HL-60 (cell line): Measurements from ENCODE around the gene RPP30.
A peak's percentile ranks its signal among the peaks of the same experiment; 100 is the strongest.

Experiments used
- GABPA ChIP-seq: IDR thresholded peaks from 2 replicates; pipeline ENCODE4 v1.6.1; 2012; ENCODE audit warnings: low read depth
- POLR2AphosphoS5 ChIP-seq: IDR thresholded peaks from 2 replicates; pipeline ENCODE4 v1.6.1; 2012; ENCODE audit warnings: low read depth
- SPI1 ChIP-seq: IDR thresholded peaks from 2 replicates; pipeline ENCODE4 v1.6.1; 2012; ENCODE audit warnings: low read depth, mild to moderate bottlenecking, borderline replicate concordance
- TF ChIP-seq, protein P1 (sequence below): IDR thresholded peaks from one replicate; pipeline ENCODE4 v1.5.1; 2011; ENCODE audit warnings: low read length, control low read depth, inconsistent platforms; ENCODE audit not compliant: insufficient read depth
- TF ChIP-seq, protein P2 (sequence below): IDR thresholded peaks from 2 replicates; pipeline ENCODE4 v1.6.1; 2012; ENCODE audit warnings: low read depth; ENCODE audit not compliant: insufficient replicate concordance

DNA sequence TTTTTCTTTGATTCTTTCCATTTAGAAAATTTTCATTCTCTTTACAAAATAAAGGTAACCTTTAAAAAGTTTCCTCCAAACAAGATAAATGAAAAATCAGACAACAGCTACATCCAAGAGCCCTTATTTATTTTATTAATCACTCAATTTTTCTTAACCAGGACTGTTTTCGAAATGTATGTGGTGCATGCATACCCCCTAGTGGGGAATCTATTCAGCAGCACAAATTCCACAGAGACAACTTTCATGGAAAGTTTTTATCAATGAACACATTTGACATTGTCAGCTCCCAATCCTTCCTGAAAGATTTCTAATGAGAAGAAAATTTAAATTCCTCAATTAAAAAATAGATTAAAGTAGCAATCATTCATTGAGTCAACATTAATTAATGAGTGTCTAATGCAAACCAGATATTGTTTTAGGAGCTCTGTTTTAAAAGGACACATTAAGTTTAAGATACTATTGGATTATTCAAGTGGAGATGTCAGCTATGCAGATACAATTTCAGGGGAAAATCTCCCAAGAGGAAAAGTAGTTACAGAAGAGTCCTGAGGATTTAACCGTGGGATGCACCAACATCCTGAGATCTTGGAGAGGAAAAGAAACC is 8.8 kb upstream of the RPP30 start:
- TF ChIP-seq, protein P1, sequence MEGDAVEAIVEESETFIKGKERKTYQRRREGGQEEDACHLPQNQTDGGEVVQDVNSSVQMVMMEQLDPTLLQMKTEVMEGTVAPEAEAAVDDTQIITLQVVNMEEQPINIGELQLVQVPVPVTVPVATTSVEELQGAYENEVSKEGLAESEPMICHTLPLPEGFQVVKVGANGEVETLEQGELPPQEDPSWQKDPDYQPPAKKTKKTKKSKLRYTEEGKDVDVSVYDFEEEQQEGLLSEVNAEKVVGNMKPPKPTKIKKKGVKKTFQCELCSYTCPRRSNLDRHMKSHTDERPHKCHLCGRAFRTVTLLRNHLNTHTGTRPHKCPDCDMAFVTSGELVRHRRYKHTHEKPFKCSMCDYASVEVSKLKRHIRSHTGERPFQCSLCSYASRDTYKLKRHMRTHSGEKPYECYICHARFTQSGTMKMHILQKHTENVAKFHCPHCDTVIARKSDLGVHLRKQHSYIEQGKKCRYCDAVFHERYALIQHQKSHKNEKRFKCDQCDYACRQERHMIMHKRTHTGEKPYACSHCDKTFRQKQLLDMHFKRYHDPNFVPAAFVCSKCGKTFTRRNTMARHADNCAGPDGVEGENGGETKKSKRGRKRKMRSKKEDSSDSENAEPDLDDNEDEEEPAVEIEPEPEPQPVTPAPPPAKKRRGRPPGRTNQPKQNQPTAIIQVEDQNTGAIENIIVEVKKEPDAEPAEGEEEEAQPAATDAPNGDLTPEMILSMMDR: peak; percentile 23
- no peak for TF ChIP-seq POLR2AphosphoS5
- TF ChIP-seq, protein P2, sequence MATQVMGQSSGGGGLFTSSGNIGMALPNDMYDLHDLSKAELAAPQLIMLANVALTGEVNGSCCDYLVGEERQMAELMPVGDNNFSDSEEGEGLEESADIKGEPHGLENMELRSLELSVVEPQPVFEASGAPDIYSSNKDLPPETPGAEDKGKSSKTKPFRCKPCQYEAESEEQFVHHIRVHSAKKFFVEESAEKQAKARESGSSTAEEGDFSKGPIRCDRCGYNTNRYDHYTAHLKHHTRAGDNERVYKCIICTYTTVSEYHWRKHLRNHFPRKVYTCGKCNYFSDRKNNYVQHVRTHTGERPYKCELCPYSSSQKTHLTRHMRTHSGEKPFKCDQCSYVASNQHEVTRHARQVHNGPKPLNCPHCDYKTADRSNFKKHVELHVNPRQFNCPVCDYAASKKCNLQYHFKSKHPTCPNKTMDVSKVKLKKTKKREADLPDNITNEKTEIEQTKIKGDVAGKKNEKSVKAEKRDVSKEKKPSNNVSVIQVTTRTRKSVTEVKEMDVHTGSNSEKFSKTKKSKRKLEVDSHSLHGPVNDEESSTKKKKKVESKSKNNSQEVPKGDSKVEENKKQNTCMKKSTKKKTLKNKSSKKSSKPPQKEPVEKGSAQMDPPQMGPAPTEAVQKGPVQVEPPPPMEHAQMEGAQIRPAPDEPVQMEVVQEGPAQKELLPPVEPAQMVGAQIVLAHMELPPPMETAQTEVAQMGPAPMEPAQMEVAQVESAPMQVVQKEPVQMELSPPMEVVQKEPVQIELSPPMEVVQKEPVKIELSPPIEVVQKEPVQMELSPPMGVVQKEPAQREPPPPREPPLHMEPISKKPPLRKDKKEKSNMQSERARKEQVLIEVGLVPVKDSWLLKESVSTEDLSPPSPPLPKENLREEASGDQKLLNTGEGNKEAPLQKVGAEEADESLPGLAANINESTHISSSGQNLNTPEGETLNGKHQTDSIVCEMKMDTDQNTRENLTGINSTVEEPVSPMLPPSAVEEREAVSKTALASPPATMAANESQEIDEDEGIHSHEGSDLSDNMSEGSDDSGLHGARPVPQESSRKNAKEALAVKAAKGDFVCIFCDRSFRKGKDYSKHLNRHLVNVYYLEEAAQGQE: no peak
- TF ChIP-seq SPI1: no peak
- no peak for TF ChIP-seq GABPA
